ENCODE results near the gene PKIG. TPM values are rescaled to one million over a fixed set of nuclear protein-coding genes. Genes with fewer than 3 reads are reported as not detected.

The PKIG gene
- total RNA-seq, 1 donor from 2014 or later: 40.6 TPM

DNA sequence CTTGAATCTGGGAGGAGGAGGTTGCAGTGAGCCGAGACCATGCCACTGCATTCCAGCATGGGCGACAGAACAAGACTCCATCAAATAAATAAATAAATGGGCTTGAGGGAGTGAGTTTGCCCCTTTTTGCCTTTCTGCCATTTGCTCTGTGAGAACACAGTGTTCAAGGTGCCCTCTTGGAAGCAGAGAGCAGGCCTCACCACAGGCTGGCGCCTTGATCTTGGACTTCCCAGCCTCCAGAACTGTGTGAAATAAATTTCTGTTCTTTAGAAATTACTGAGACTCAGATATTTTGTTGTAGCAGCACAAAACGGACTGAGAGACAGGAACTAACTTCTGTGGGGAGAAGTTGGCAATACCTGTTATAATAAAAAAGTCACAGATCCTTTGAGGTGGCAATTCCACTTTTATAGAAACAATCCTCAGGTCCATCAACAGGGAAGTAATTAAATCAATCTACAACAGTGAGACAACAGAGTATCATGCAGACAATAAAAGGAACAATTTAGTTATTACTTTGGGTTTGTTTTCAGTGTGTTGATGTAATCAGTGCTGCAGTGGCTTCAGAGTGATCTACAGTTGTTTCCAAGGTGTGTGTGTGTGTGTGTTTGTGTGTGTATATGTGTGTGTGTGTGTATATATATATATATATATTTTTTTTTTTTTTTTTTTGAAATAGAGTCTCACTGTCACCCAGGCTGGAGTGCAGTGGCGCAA, 24.5 kb downstream of the PKIG start:
- Histone ChIP-seq H3K4me2 (no peak overlapping the region), H3F3A (ENCODE audit: low read depth) (peaks cover 14% of the 10 kb centered on the region), H3K4me1 (peaks cover 6% of the 10 kb centered on the region), H4K20me1 (ENCODE audit: low read depth) (no peaks in the 10 kb centered on the region), H3K9ac (no peak overlapping the region), H3K36me3 (no peaks in the 10 kb centered on the region), H3K9me3 (ENCODE audit: low read depth) (no peaks in the 10 kb centered on the region), H3K27me3 (no peaks in the 10 kb centered on the region), H3K27ac (no peak overlapping the region), H3K79me2 (ENCODE audit: low read depth) (no peaks in the 10 kb centered on the region), H2AFZ (replicated peaks) (no peak overlapping the region), H3K4me3 (no peak overlapping the region)
- no peak for DNase-seq (ENCODE audit: low spot score)
- Mint-ChIP-seq H3K27ac (no peak overlapping the region), H3K36me3 (no peaks in the 10 kb centered on the region), H3K4me1 (peaks cover 7% of the 10 kb centered on the region), H3K9me3 (no peaks in the 10 kb centered on the region), H3K4me3 (no peak overlapping the region), H3K27me3 (ENCODE audit: insufficient read depth, low read depth) (no peaks in the 10 kb centered on the region)
- no peak for TF ChIP-seq EZH2 (IDR thresholded peaks at IDR 0.05)
- no peak for TF ChIP-seq EZH2phosphoT487 (IDR thresholded peaks at IDR 0.05)
- TF ChIP-seq, protein P1, sequence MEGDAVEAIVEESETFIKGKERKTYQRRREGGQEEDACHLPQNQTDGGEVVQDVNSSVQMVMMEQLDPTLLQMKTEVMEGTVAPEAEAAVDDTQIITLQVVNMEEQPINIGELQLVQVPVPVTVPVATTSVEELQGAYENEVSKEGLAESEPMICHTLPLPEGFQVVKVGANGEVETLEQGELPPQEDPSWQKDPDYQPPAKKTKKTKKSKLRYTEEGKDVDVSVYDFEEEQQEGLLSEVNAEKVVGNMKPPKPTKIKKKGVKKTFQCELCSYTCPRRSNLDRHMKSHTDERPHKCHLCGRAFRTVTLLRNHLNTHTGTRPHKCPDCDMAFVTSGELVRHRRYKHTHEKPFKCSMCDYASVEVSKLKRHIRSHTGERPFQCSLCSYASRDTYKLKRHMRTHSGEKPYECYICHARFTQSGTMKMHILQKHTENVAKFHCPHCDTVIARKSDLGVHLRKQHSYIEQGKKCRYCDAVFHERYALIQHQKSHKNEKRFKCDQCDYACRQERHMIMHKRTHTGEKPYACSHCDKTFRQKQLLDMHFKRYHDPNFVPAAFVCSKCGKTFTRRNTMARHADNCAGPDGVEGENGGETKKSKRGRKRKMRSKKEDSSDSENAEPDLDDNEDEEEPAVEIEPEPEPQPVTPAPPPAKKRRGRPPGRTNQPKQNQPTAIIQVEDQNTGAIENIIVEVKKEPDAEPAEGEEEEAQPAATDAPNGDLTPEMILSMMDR (IDR thresholded peaks at IDR 0.05): no peak

DNA sequence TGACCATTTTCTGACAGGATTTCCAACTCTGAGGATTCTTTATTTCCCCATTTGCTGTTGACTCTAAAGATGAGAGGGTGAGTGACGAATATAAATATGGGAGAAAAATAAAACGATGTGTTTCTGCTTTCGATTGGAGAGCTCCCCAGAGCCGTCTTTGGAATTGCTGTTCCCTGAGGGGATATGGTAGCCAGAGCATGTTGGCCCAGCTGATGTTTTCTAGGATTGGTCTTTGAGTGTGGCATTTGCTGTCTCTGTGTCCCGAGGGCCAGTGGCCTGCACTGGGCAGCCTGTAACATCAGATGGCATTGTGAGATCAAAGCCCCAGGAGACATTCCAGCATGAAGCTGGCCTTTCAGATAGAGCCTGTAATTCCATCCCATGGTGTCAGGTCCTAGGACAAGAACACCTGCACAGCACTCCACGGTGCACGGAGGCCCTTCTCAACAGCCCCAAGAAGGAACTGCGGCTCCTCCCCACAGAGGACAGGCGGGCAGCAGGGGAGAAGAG, 26.7 kb downstream of the PKIG start:
- no peak overlapping the region for H3K4me3 Mint-ChIP-seq
- Histone ChIP-seq H3K4me3 (no peak overlapping the region), H3K27ac (peak overlapping the region; percentile 52)

DNA sequence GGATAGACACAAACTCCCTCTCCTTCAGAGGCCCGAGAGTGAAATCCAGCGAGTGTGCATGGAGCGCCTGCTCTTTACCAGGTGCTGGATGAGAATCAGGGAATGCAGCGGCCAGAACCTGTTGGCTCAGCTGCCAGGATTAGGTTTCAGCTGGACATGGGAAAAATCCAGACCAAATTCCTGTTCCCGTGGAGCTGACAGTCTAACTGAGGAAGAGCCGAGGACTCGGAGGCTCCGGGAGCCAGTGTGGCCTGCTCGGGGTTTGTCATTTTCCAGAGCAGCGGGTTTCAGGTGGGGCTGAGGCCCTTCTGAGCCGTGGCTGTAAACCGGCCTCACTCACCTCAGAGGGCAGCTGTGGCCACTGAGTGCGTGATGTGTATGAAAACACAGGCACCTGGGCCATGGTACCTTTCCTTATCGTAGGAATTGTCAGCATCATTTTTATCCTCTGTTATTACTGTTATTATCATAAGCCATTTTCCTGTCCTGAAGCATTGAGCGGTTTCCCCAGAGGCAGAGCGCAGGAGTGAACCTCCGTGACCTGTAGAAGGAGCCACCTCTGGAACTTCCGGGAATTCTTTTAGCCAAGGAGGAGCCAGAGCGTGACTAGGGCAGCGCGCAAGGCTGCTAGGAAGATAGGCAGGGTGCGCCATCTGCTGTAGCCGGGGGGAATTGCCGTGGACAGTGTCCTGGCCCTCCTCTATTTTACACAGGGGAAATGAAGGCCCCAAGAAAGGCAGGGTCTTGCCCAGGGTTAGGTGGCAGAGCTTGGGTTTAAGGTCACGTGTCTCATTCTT, 27.3 kb downstream of the PKIG start:
- H3K4me2 ChIP-seq: peak overlapping the region; percentile 24
- peak overlapping the region; percentile 8 for H2AFZ ChIP-seq (replicated peaks)
- no peak overlapping the region for H3K9ac ChIP-seq
- H3K4me3 ChIP-seq: no peak overlapping the region
- TF ChIP-seq, protein P1 (IDR thresholded peaks at IDR 0.05): peak; percentile 96
- no peak for TF ChIP-seq EZH2 (IDR thresholded peaks at IDR 0.05)
- no peaks in the 10 kb centered on the region for H3K27me3 ChIP-seq
- Mint-ChIP-seq H3K4me3 (peak overlapping the region; percentile 75), H3K4me1 (peaks cover 8% of the 10 kb centered on the region), H3K27me3 (ENCODE audit: insufficient read depth, low read depth) (no peaks in the 10 kb centered on the region), H3K36me3 (no peaks in the 10 kb centered on the region), H3K27ac (peak overlapping the region; percentile 90), H3K9me3 (no peaks in the 10 kb centered on the region)
- no peaks in the 10 kb centered on the region for H3K36me3 ChIP-seq
- H3K79me2 ChIP-seq (ENCODE audit: low read depth): no peaks in the 10 kb centered on the region
- H3K4me1 ChIP-seq: peaks cover 6% of the 10 kb centered on the region
- H4K20me1 ChIP-seq (ENCODE audit: low read depth): no peaks in the 10 kb centered on the region
- H3K27ac ChIP-seq: peak overlapping the region; percentile 52
- H3F3A ChIP-seq (ENCODE audit: low read depth): peaks cover 14% of the 10 kb centered on the region
- peak; percentile 94 for DNase-seq (ENCODE audit: low spot score)
- no peaks in the 10 kb centered on the region for H3K9me3 ChIP-seq (ENCODE audit: low read depth)

More for the DNA sequence above, 26.7 kb downstream of the PKIG start:
- H3K27me3 ChIP-seq: no peaks in the 10 kb centered on the region
- H4K20me1 ChIP-seq (ENCODE audit: low read depth): no peaks in the 10 kb centered on the region
- Mint-ChIP-seq H3K4me1 (peaks cover 7% of the 10 kb centered on the region), H3K36me3 (no peaks in the 10 kb centered on the region), H3K27me3 (ENCODE audit: insufficient read depth, low read depth) (no peaks in the 10 kb centered on the region), H3K27ac (peak overlapping the region; percentile 81), H3K9me3 (no peaks in the 10 kb centered on the region)
- H3K79me2 ChIP-seq (ENCODE audit: low read depth): no peaks in the 10 kb centered on the region
- H3K9me3 ChIP-seq (ENCODE audit: low read depth): no peaks in the 10 kb centered on the region
- TF ChIP-seq EZH2 (IDR thresholded peaks at IDR 0.05) (no peak), EZH2phosphoT487 (IDR thresholded peaks at IDR 0.05) (no peak)
- TF ChIP-seq, protein P1 (IDR thresholded peaks at IDR 0.05): no peak
- no peaks in the 10 kb centered on the region for H3K36me3 ChIP-seq
- peaks cover 6% of the 10 kb centered on the region for H3K4me1 ChIP-seq
- DNase-seq (ENCODE audit: low spot score): peak; percentile 20
- H3K4me2 ChIP-seq: peak overlapping the region; percentile 24
- H3F3A ChIP-seq (ENCODE audit: low read depth): peaks cover 14% of the 10 kb centered on the region
- no peak overlapping the region for H3K9ac ChIP-seq
- H2AFZ ChIP-seq (replicated peaks): no peak overlapping the region
